OCI-LY7 (cell line): ENCODE measurements around the gene ABCC4. TPM values are rescaled to one million over a fixed set of nuclear protein-coding genes. Genes with fewer than 3 reads are reported as not detected.

Experiments
- BruUV-seq: library from RNA; stranded (reverse); fragments of 400-500 nt; replicated peaks from 2 replicates; lab custom pipeline; 2021; lab: Mats Ljungman, UMichigan
- CTCF ChIA-PET: fragments of 300-600 bp; sonication (Branson Sonifier 250); formaldehyde crosslinking; loops from one replicate; lab custom pipeline; 2022; ENCODE audit warnings: antibody characterized with exemption; ENCODE audit not compliant: unreplicated experiment; lab: Charles Lee
- POLR2A ChIA-PET: fragments of 300-600 bp; sonication (Branson Sonifier 250); formaldehyde crosslinking; loops from one replicate; lab custom pipeline; 2022; ENCODE audit warnings: antibody characterized with exemption; lab: Charles Lee
- DNase-seq: peaks from one replicate; pipeline ENCODE4 v3.0.0-alpha.2; 2015; ENCODE audit warnings: low spot score
- H2AFZ ChIP-seq: fragments of 200-600 bp; sonication (generic), shearing (Covaris generic); 2 replicates; pipeline ENCODE4 v1.6.1; 2014; ENCODE audit warnings: mild to moderate bottlenecking, antibody characterized with exemption, low read length, moderate library complexity
- H3K27ac ChIP-seq: fragments of 200-600 bp; sonication (generic); 2 replicates; pipeline ENCODE4 v1.5.1; 2014; ENCODE audit warnings: mixed run types, low read depth, mild to moderate bottlenecking, moderate library complexity, low read length, inconsistent platforms; ENCODE audit not compliant: poor library complexity, severe bottlenecking
- H3K36me3 ChIP-seq: fragments of 200-600 bp; sonication (generic); 2 replicates; pipeline ENCODE4 v1.6.1; 2014; ENCODE audit warnings: mild to moderate bottlenecking, antibody characterized with exemption, low read length, moderate library complexity, mixed read lengths; ENCODE audit not compliant: insufficient read depth
- H3K4me1 ChIP-seq: fragments of 200-600 bp; sonication (generic); 2 replicates; pipeline ENCODE4 v1.5.1; 2014; ENCODE audit warnings: mild to moderate bottlenecking, low read length; ENCODE audit not compliant: insufficient read depth, poor library complexity, severe bottlenecking
- H3K4me2 ChIP-seq: fragments of 200-600 bp; sonication (generic); 2 replicates; pipeline ENCODE4 v1.6.1; 2014; ENCODE audit warnings: mild to moderate bottlenecking, low read length
- H3K4me3 ChIP-seq: fragments of 200-600 bp; sonication (generic); 2 replicates; pipeline ENCODE4 v1.5.1; 2014; ENCODE audit warnings: mild to moderate bottlenecking, low read depth, low read length; ENCODE audit not compliant: poor library complexity, severe bottlenecking
- H3K79me2 ChIP-seq: fragments of 200-600 bp; sonication (generic); 2 replicates; pipeline ENCODE4 v1.6.1; 2016; ENCODE audit warnings: low read depth, mild to moderate bottlenecking, low read length, moderate library complexity, mixed read lengths; ENCODE audit not compliant: insufficient read depth
- H3K9me2 ChIP-seq: fragments of 200-600 bp; sonication (generic); 2 replicates; pipeline ENCODE4 v1.6.1; 2016; ENCODE audit warnings: mild to moderate bottlenecking, low read length, mixed read lengths; ENCODE audit not compliant: insufficient read depth
- H3K9me3 ChIP-seq: fragments of 200-600 bp; sonication (generic); 2 replicates; pipeline ENCODE4 v1.6.1; 2014; ENCODE audit warnings: mild to moderate bottlenecking, mixed run types, low read length, mixed read lengths
- H4K20me1 ChIP-seq: fragments of 200-600 bp; sonication (generic); 2 replicates; pipeline ENCODE4 v1.6.1; 2014; ENCODE audit warnings: mild to moderate bottlenecking, antibody characterized with exemption, low read length, moderate library complexity, mixed read lengths; ENCODE audit not compliant: insufficient read depth
- EZH2phosphoT487 ChIP-seq: fragments of 200-600 bp; sonication (generic); IDR thresholded peaks from 2 replicates; pipeline ENCODE4 v1.6.1; 2018; ENCODE audit warnings: low read depth, borderline replicate concordance, mild to moderate bottlenecking, mixed run types, antibody characterized with exemption, low read length, moderate library complexity, mixed read lengths
- intact Hi-C: fragments of 100-400 bp; cut with micrococcal nuclease; formaldehyde crosslinking; loops from one replicate; pipeline ENCODE4 v1.10.0; 2022; ENCODE audit not compliant: unreplicated experiment
- total RNA-seq, 2 experiments: library from RNA; depleted of rRNA in 1 of 2; stranded (reverse); fragments of >200 nt in 1 of 2; shearing (Covaris generic) in 1 of 2; gene quantifications; 2 replicates each; pipeline ENCODE4 v1.2.3, GENCODE V29; 2014 to 2022
- TF ChIP-seq, protein P1 (sequence below): fragments of 200-600 bp; sonication (generic); conservative IDR thresholded peaks from 2 replicates; pipeline ENCODE4 v1.5.1; 2014; ENCODE audit warnings: mild to moderate bottlenecking, antibody characterized with exemption, low read length, moderate library complexity, mixed read lengths

ABCC4 gene
- total RNA-seq, 2 experiments from 2014 or later = 7.3 to 7.8 TPM

DNA sequence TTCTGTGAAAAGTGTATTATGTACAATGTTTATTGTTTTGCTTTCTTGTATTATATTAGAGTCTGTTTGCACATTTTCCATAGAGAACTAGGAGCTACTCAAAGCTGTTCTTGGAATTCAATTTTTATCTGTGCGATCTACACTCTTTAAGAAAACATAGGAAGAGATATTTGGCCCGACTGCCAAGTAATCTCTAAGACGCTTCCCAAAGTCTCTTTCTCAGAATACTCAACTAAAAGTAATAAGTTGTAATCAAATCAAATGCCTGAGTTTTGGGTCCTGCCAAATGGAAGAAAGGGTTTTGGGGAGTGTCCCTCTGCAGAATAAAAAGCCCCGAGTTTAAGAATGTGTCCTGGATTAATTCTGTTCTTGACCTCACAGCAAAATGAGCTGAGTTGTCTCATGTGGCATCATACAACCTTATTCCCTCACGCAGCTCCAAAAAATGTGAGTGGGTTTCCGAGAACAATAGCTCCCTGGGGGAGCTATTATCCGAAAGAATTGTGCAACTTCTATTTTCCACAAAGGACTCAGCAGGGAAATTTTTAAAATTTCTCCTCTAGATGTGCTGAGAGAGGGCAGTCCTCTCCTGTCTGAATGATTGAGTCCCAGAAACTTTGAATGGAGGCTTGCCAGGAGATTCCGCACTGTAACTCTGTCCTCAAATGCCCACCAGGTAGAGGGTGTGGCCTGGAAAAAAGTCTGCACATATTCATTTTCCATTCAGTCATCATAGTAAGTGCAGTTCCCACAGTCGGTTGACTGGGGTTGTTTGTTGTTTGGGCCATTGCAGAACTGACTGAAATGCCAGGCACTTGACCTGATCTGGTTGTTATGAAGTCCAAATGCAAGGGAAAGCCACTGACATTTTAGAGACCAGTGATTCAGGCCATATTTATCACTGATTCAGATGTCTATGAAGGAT, 309.0 kb downstream of the ABCC4 start:
- no peaks in the 10 kb centered on the region for H3K36me3 ChIP-seq
- no peaks in the 10 kb centered on the region for H3K79me2 ChIP-seq
- H3K9me3 ChIP-seq = no peaks in the 10 kb centered on the region
- no peak overlapping the region for H3K4me3 ChIP-seq
- ChIA-PET POLR2A (no interaction called here), CTCF (no interaction called here)
- H3K9me2 ChIP-seq = no peaks in the 10 kb centered on the region
- no peak overlapping the region for H3K4me2 ChIP-seq
- H3K4me1 ChIP-seq = no peaks in the 10 kb centered on the region
- no peak for TF ChIP-seq EZH2phosphoT487
- TF ChIP-seq, protein P1, sequence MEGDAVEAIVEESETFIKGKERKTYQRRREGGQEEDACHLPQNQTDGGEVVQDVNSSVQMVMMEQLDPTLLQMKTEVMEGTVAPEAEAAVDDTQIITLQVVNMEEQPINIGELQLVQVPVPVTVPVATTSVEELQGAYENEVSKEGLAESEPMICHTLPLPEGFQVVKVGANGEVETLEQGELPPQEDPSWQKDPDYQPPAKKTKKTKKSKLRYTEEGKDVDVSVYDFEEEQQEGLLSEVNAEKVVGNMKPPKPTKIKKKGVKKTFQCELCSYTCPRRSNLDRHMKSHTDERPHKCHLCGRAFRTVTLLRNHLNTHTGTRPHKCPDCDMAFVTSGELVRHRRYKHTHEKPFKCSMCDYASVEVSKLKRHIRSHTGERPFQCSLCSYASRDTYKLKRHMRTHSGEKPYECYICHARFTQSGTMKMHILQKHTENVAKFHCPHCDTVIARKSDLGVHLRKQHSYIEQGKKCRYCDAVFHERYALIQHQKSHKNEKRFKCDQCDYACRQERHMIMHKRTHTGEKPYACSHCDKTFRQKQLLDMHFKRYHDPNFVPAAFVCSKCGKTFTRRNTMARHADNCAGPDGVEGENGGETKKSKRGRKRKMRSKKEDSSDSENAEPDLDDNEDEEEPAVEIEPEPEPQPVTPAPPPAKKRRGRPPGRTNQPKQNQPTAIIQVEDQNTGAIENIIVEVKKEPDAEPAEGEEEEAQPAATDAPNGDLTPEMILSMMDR = no peak
- intact Hi-C loops = no loop called here
- H2AFZ ChIP-seq = no peak overlapping the region
- H3K27ac ChIP-seq = no peak overlapping the region
- DNase-seq = no peak
- H4K20me1 ChIP-seq = no peaks in the 10 kb centered on the region
- BruUV-seq = no TSS peak

DNA sequence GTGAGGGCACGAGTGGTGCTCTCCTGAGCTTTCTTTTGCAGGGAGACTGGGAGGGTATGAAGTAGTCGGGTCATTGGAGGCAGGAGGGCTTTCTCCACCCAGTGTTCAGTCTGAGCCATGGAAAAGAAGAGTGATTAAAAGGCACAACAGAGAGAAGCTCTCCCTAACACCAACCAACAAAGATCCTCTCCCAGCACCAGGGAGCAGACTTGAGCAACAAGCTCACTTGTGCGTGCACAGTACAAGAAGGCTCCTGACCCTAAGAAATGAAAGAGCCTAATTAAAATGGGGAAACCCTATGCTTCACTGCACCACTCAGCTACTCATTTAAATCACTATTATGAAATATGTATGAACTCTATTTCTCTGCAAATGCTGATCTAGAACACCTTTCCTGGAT, 312.6 kb downstream of the ABCC4 start:
- no TSS peak for BruUV-seq
- ChIA-PET POLR2A (no interaction called here), CTCF (no interaction called here)
- Histone ChIP-seq H4K20me1 (no peaks in the 10 kb centered on the region), H3K9me3 (no peaks in the 10 kb centered on the region), H3K79me2 (no peaks in the 10 kb centered on the region), H3K36me3 (no peaks in the 10 kb centered on the region), H3K4me1 (no peaks in the 10 kb centered on the region), H3K9me2 (no peaks in the 10 kb centered on the region), H3K27ac (no peak overlapping the region), H3K4me3 (no peak overlapping the region), H2AFZ (no peak overlapping the region), H3K4me2 (no peak overlapping the region)
- no peak for TF ChIP-seq EZH2phosphoT487
- TF ChIP-seq, protein P1 = no peak
- DNase-seq = no peak
- intact Hi-C loops = no loop called here

DNA sequence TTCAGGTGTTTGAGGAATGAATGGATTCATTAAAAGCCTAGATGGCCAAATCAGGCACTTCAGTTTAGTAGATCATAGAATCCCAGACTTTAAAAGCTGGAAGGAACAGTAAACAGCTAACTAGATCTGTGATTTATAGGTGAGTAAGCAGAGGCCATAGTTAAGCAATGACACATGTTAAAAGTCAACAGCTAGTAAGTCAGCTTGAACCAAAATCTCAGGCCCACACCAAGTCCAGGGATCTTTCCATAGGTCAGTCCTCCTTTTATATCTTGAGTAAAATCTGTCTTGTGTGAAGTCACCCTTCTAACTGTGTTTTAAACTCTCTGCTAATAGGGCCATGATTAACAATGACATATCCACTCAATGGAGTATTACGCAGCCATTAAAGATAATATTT, 313.4 kb downstream of the ABCC4 start:
- no peak for TF ChIP-seq EZH2phosphoT487
- TF ChIP-seq, protein P1 = no peak
- Histone ChIP-seq H3K9me3 (no peaks in the 10 kb centered on the region), H4K20me1 (no peaks in the 10 kb centered on the region), H2AFZ (no peak overlapping the region), H3K4me1 (no peaks in the 10 kb centered on the region), H3K4me3 (no peak overlapping the region), H3K4me2 (no peak overlapping the region), H3K36me3 (no peaks in the 10 kb centered on the region), H3K27ac (no peak overlapping the region), H3K9me2 (no peaks in the 10 kb centered on the region), H3K79me2 (no peaks in the 10 kb centered on the region)
- CTCF ChIA-PET = no interaction called here
- intact Hi-C loops = no loop called here
- POLR2A ChIA-PET = no interaction called here
- no TSS peak for BruUV-seq
- DNase-seq = no peak
